Activated T-helper 2 cell treated with anti-CD3 and anti-CD28 coated beads, Interferon-gamma antibody, Interleukin-2, Interleukin-4, amounts not matched to agents 10 μg/mL and 5 μg/mL and 100 μg/mL, durations not matched to agents 14 hours and 24 hours and 36 hours (primary cell): Measurements from ENCODE around the gene DMD. TPM values are rescaled to one million over a fixed set of nuclear protein-coding genes. Genes with fewer than 3 reads are reported as not detected.
"Not testable (repeated sequence)": the region's sequence is repeated elsewhere in the genome, so short reads cannot be mapped to it uniquely, and the experiment has no call there.

Source experiments
- DNase-seq: peaks from one replicate; pipeline ENCODE4 v3.0.0; 2021; ENCODE audit warnings: low spot score
- H3K27ac Mint-ChIP-seq: one replicate; pipeline ENCODE4 v1.8.0; 2021; ENCODE audit warnings: mixed read lengths
- H3K27me3 Mint-ChIP-seq: one replicate; pipeline ENCODE4 v1.8.0; 2021; ENCODE audit warnings: low read depth, mixed read lengths
- H3K36me3 Mint-ChIP-seq: one replicate; pipeline ENCODE4 v1.8.0; 2021; ENCODE audit warnings: low read depth, mixed read lengths
- H3K4me1 Mint-ChIP-seq: one replicate; pipeline ENCODE4 v1.8.0; 2021; ENCODE audit warnings: low read depth, mixed read lengths
- H3K4me3 Mint-ChIP-seq: one replicate; pipeline ENCODE4 v1.8.0; 2021; ENCODE audit warnings: low read depth, mild to moderate bottlenecking, moderate library complexity, mixed read lengths
- H3K9me3 Mint-ChIP-seq: one replicate; pipeline ENCODE4 v1.8.0; 2021; ENCODE audit warnings: mixed read lengths
- intact Hi-C: fragments of 100-400 bp; cut with micrococcal nuclease; formaldehyde crosslinking; loops from one replicate; pipeline ENCODE4 v1.15.1; 2023
- total RNA-seq: library from RNA; stranded (reverse); gene quantifications from 2 replicates; pipeline ENCODE4 v1.2.3, GENCODE V29; 2022

Gene DMD
- total RNA-seq, 1 donor from 2014 or later = 0.84 TPM

DNA sequence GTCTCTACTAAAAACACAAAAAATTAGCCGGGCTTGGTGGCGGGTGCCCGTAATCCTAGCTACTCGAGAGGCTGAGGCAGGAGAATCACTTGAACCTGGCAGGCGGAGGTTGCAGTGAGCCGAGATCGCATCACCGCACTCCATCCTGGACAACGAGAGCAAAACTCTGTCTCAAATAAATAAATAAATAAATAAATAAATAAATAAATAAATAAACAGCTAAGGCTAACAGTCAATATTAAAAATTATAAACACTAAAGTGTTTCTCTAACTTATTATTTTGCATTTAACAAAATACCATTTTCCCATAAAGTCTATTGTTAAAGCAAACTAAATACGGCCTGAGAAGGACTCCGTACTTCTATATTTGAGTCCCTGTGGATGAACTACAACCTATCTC is 137.7 kb downstream of the DMD start:
- intact Hi-C loops, H3K27ac Mint-ChIP-seq, DNase-seq, H3K36me3 Mint-ChIP-seq, H3K4me1 Mint-ChIP-seq, H3K4me3 Mint-ChIP-seq, H3K27me3 Mint-ChIP-seq: not testable (repeated sequence)
- H3K9me3 Mint-ChIP-seq = peaks cover 13% of the 10 kb centered on the region

DNA sequence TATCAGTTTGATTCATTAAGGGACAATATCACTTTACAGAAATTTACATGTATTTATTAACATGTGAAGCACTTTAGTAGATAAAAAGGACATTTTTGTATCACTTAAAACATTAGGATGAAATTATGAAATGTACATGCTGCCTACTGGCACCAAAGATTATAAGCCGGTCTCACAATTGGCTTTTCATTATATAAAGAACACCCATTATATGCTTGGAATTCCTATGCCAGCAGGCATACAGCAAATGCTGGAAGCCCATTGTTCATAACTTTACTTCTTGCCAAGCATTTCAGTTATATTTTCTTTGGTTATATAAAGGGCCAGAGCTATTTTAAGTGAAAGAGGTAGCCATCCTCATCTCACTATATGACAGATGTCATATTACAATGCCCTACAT is 145.9 kb downstream of the DMD start:
- no peaks in the 10 kb centered on the region for H3K9me3 Mint-ChIP-seq
- no peaks in the 10 kb centered on the region for H3K27me3 Mint-ChIP-seq
- H3K36me3 Mint-ChIP-seq = no peaks in the 10 kb centered on the region
- H3K4me1 Mint-ChIP-seq = no peaks in the 10 kb centered on the region
- H3K27ac Mint-ChIP-seq = no peak overlapping the region
- DNase-seq = no peak
- no peak overlapping the region for H3K4me3 Mint-ChIP-seq
- intact Hi-C loops = no loop called here

DNA sequence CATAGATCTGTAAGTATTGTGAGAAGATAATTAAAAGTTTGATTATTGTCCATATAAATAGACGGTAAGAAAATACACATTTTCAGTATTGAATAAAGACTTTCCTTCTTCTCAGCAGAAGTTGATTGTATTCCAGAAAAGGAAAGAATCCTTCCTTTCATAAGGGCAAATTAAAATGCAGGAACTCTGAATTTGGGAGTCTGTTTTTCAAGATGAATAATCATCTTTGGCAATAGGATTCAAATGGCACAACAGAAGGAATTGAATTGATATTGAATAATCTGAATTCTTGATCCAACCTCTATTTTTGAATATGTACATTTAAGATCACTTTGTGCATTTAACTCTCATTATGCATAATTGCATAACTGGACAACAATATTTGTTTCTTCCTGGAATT is 149.3 kb downstream of the DMD start:
- Mint-ChIP-seq H3K36me3 (no peaks in the 10 kb centered on the region), H3K27ac (no peak overlapping the region), H3K4me1 (no peaks in the 10 kb centered on the region), H3K4me3 (no peak overlapping the region), H3K27me3 (no peaks in the 10 kb centered on the region), H3K9me3 (no peaks in the 10 kb centered on the region)
- no peak for DNase-seq
- intact Hi-C loops = no loop called here

DNA sequence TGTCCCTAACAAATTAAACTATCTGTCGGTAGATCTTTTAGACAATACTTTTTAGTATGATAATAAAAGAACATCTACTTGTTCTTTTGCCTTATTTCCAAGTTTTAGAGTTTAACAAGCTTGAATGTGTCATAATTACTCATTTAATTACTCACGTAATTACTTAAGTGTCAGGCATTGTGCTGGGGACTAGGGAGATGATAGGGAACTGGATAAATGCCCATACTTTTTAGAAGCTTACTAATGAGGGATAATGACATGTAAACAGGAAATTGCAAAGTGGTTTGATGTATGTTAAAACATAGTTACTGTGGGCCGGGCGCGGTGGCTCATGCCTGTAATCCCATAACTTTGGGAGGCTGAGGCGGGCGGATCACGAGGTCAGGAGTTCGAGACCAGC is 158.3 kb downstream of the DMD start:
- intact Hi-C loops = no loop called here
- Mint-ChIP-seq H3K36me3 (no peaks in the 10 kb centered on the region), H3K27me3 (no peaks in the 10 kb centered on the region), H3K4me3 (no peak overlapping the region), H3K9me3 (peaks cover 15% of the 10 kb centered on the region), H3K4me1 (no peaks in the 10 kb centered on the region), H3K27ac (no peak overlapping the region)
- DNase-seq = no peak

DNA sequence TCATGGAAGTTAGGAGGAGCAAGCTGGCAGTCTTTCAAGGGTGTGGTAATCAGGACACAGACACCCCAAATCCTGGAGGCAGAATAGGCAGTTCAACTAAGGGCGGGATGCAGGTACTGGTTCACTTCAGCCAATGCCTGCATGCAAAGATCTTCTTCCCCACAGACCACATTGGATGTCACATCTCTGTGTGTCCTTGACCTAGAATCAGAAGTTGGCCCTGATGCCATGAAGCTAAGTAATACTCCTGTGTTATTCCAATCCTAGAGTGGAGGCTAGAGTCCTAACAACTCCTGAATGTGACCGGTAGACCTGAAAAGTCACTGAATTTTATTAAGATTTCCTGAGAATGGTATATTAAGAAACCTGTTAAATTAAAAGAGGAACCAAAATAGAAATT is 165.5 kb downstream of the DMD start:
- Mint-ChIP-seq H3K27me3 (no peaks in the 10 kb centered on the region), H3K36me3 (no peaks in the 10 kb centered on the region), H3K4me1 (no peaks in the 10 kb centered on the region), H3K27ac (no peak overlapping the region), H3K4me3 (no peak overlapping the region), H3K9me3 (no peaks in the 10 kb centered on the region)
- intact Hi-C loops = no loop called here
- no peak for DNase-seq

DNA sequence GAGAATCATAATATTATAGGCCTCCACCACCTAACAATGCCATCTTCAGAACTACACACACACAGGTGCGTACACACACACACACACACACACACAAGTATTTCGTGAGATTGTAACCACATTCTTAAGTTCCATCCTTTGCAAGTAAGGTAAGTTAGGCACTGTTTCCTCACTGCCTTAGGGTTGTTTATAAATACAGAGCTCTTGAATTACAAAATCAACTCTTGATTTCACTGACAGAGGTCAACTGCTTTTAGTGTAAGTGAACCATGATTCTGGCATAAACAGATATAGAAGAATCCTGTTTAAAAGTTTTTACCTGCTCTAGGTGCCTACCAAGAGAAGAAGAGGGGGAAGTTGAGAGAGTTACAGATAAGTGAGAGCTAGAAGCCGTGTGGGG is 166.1 kb downstream of the DMD start:
- intact Hi-C loops = no loop called here
- Mint-ChIP-seq H3K27ac (no peak overlapping the region), H3K4me3 (no peak overlapping the region), H3K36me3 (no peaks in the 10 kb centered on the region), H3K9me3 (no peaks in the 10 kb centered on the region), H3K4me1 (no peaks in the 10 kb centered on the region), H3K27me3 (no peaks in the 10 kb centered on the region)
- no peak for DNase-seq

DNA sequence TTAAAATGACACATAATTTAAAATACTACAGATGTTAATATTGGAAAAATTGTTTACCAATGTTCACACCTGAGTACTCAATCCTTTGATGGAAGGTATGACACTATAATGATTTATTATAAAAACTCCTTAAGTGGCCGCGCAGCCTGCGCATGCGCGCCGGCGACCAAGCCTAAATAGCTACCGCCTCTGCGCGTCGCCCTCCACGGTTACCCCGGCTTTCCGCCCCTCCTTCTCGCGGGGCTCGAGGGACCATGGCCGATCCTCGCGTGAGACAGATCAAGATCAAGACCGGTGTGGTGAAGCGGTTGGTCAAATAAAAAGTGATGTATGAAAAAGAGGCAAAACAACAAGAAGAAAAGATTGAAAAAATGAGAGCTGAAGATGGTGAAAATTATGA is 170.2 kb downstream of the DMD start:
- H3K9me3 Mint-ChIP-seq = peaks cover 5% of the 10 kb centered on the region

DNA sequence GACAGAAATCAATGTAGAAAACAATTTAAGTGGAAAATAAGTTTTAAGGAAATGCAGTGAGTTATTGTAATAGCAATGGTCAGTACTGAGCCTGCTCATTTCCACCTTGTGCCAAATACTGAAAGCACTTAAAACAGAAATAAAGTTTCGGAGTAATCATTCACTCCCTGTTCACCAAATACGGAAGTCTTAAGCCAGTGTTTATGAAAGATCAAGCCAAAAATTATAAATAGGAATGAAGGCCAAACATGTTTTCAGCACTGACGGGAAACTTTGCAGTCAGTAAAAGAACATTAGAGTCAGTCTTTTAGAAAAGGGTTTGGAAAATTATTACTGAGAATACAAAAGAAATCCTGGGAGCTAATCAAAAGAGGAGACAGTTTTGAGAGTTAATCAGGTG is 178.6 kb downstream of the DMD start:
- H3K4me1 Mint-ChIP-seq = no peaks in the 10 kb centered on the region
- DNase-seq = no peak
- H3K27ac Mint-ChIP-seq = no peak overlapping the region
- H3K36me3 Mint-ChIP-seq = no peaks in the 10 kb centered on the region
- H3K4me3 Mint-ChIP-seq = no peak overlapping the region
- H3K9me3 Mint-ChIP-seq = no peaks in the 10 kb centered on the region
- H3K27me3 Mint-ChIP-seq = no peaks in the 10 kb centered on the region
- intact Hi-C loops = no loop called here

More for the DNA sequence above, 170.2 kb downstream of the DMD start:
- no peak overlapping the region for H3K4me3 Mint-ChIP-seq
- DNase-seq = no peak
- no peaks in the 10 kb centered on the region for H3K4me1 Mint-ChIP-seq
- H3K27me3 Mint-ChIP-seq = no peaks in the 10 kb centered on the region
- no peaks in the 10 kb centered on the region for H3K36me3 Mint-ChIP-seq
- no peak overlapping the region for H3K27ac Mint-ChIP-seq
- intact Hi-C loops = no loop called here

DNA sequence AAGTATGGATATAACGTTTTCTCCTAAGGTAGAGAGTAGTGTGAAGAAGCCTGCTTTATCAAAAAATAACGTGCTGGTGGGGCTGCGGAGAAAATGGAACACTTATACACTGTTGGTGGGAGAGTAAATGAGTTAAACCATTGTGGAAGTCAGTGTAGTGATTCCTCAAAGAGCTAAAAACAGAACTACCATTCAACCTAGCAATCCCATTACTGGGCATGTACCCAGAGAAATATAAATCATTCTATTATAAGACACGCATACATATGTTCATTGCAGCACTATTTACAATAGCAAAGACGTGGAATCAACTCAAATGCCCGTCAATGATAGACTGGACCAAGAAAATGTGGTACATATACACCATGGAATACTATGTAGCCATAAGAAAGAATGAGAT is 196.4 kb downstream of the DMD start:
- Mint-ChIP-seq H3K27ac (no peak overlapping the region), H3K4me3 (no peak overlapping the region), H3K27me3 (no peaks in the 10 kb centered on the region), H3K36me3 (no peaks in the 10 kb centered on the region), H3K9me3 (peaks cover 4% of the 10 kb centered on the region), H3K4me1 (no peaks in the 10 kb centered on the region)
- DNase-seq = no peak
- intact Hi-C loops = no loop called here

DNA sequence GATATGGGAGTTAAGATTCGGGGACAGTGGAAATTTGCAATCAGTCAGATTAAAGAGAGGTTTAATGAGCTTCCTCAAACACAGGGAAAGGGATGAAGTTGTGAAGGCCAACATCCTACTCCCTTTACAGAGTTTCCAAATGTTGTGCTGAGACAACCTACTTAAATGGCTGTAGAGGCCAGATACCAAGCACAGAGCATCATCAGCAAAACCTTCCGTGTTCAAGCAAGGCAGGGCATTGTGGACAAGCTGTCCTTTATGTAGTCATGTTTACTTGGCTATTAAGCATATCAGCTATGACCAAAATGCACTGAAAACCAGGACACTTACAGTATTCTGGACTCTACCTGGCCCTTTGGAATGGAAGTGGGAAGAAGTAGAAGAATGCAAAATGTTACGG is 197.3 kb downstream of the DMD start:
- intact Hi-C loops = no loop called here
- no peaks in the 10 kb centered on the region for H3K4me1 Mint-ChIP-seq
- peaks cover 4% of the 10 kb centered on the region for H3K9me3 Mint-ChIP-seq
- H3K27me3 Mint-ChIP-seq = no peaks in the 10 kb centered on the region
- no peak overlapping the region for H3K27ac Mint-ChIP-seq
- H3K4me3 Mint-ChIP-seq = no peak overlapping the region
- DNase-seq = no peak
- no peaks in the 10 kb centered on the region for H3K36me3 Mint-ChIP-seq

DNA sequence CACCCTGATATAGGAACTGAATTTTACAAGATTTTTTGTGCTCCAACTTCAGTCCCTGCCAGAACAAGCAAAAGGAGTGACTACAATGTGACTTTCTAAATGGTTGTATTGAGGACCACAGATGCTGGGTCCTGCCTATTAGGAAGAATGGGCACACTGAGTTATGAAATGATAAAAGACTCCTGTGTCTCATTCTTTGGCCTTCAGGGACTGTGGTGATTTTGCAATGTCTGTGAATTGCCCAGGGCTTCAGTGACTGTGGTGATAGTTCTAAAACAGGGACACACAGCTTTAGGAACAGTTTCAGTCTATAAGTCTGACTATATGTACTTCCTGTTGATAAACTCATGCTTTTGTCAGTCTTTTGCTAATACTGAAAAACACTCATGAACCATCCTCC is 210.2 kb downstream of the DMD start:
- Mint-ChIP-seq H3K27ac (no peak overlapping the region), H3K9me3 (peaks cover 9% of the 10 kb centered on the region), H3K36me3 (no peaks in the 10 kb centered on the region), H3K4me1 (no peaks in the 10 kb centered on the region), H3K27me3 (no peaks in the 10 kb centered on the region), H3K4me3 (no peak overlapping the region)
- intact Hi-C loops = no loop called here
- DNase-seq = no peak

DNA sequence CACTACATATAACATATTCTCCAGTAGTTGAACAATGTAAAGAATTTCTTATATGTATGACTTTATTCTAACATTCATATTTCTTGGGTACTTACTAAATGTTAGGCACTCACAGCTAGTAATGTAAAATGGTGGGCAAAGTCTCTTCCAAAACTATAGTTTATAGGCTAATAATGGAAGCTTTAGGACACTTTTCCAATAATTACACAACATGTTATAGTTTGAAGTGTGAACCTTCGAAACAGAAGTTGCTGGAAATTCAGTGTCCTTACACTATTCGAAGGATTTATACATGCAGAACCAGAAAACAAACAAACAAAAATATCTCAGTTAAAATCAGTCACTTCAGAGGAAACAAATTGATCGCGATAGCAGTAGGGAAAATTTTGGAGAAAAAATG is 212.6 kb downstream of the DMD start:
- H3K4me1 Mint-ChIP-seq = no peaks in the 10 kb centered on the region
- intact Hi-C loops = no loop called here

DNA sequence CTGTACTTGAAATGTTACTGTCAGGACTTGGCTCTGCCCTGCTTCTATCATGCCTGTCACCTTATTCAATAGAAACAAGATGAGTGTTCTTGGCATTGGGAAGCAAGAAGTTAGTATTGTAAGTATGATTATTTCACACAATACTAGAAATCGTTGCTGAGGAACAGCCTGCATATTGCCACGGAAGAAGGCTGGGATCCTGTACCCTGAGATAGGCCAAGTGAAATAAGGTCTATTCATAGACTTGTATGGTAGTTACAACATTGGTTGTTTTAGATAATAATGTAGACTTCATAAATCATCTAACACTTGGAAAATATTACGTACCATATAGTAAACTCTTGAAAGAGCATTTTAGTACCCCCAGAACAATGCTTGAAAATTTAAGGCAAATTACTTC is 215.9 kb downstream of the DMD start:
- DNase-seq = no peak
- intact Hi-C loops = no loop called here
- Mint-ChIP-seq H3K4me3 (no peak overlapping the region), H3K4me1 (no peaks in the 10 kb centered on the region), H3K27me3 (no peaks in the 10 kb centered on the region), H3K36me3 (no peaks in the 10 kb centered on the region), H3K9me3 (peaks cover 5% of the 10 kb centered on the region), H3K27ac (no peak overlapping the region)

More for the DNA sequence above, 212.6 kb downstream of the DMD start:
- H3K36me3 Mint-ChIP-seq = no peaks in the 10 kb centered on the region
- H3K27me3 Mint-ChIP-seq = no peaks in the 10 kb centered on the region
- H3K27ac Mint-ChIP-seq = no peak overlapping the region
- H3K9me3 Mint-ChIP-seq = peaks cover 5% of the 10 kb centered on the region
- H3K4me3 Mint-ChIP-seq = no peak overlapping the region
- no peak for DNase-seq

DNA sequence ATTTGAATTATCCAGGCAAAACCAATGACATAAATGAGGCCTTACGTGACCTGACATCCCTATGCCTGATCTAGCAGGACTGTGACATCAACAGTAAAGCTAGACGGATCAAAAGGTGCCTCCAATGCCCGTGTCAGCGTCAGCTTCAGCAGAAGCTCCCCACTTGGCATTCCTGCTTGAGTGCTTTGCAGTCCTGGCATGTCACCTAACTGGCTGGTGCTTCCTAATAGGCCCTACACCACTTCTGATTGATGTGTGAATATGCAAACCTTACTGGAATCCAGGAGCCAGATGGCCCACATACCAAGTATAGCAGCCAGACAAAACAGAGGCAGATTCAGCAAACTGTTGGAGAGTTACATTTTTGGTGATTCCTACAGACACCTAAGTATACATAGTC is 224.2 kb downstream of the DMD start:
- no peak for DNase-seq
- no peak overlapping the region for H3K4me3 Mint-ChIP-seq
- H3K27ac Mint-ChIP-seq = no peak overlapping the region
- intact Hi-C loops = no loop called here
- H3K27me3 Mint-ChIP-seq = no peaks in the 10 kb centered on the region
- no peaks in the 10 kb centered on the region for H3K4me1 Mint-ChIP-seq
- H3K36me3 Mint-ChIP-seq = no peaks in the 10 kb centered on the region
- no peaks in the 10 kb centered on the region for H3K9me3 Mint-ChIP-seq
